Iris pigment epithelial cell (primary cell): ENCODE results near the gene NT5C2.
"Not testable (repeated sequence)": the region's sequence is repeated elsewhere in the genome, so short reads cannot be mapped to it uniquely, and the experiment has no call there.

Source experiments
- DNase-seq: peaks from one replicate; pipeline ENCODE4 v3.0.0-alpha.2; 2011; ENCODE audit warnings: low read depth

The NT5C2 gene

GRCh38 chr10:103193107-103193819, at the start of gene NT5C2:
TSS of gene NT5C2 (minus strand) at chr10:103193272. CDS start at chr10:103174958, 18,314 bp downstream.
- DNase-seq: peak; percentile 82

- peak; percentile 42 for DNase-seq
Observed at GRCh38 chr10:103241262-103242011, 48.4 kb upstream of the NT5C2 start.

GRCh38 chr10:103238506-103239252, 45.6 kb upstream of the NT5C2 start:
- peak; percentile 42 for DNase-seq

GRCh38 chr10:103235775-103236174, 42.7 kb upstream of the NT5C2 start:
- DNase-seq: no peak

GRCh38 chr10:103232772-103233488, 39.9 kb upstream of the NT5C2 start:
- DNase-seq: peak; percentile 92

GRCh38 chr10:103232131-103232673, 39.1 kb upstream of the NT5C2 start:
- no peak for DNase-seq

GRCh38 chr10:103231047-103231551, 38.0 kb upstream of the NT5C2 start:
- DNase-seq: peak; percentile 92

GRCh38 chr10:103227416-103227815, 34.3 kb upstream of the NT5C2 start:
- DNase-seq: peak; percentile 57

- no peak for DNase-seq
Observed at GRCh38 chr10:103225939-103226338, 32.9 kb upstream of the NT5C2 start.

- not testable (repeated sequence) for DNase-seq
Observed at GRCh38 chr10:103224721-103225120, 31.6 kb upstream of the NT5C2 start.

- no peak for DNase-seq
Observed at GRCh38 chr10:103224133-103224532, 31.1 kb upstream of the NT5C2 start.

- DNase-seq: not testable (repeated sequence)
Observed at GRCh38 chr10:103216362-103216761, 23.3 kb upstream of the NT5C2 start.

GRCh38 chr10:103215601-103216000, 22.5 kb upstream of the NT5C2 start:
- no peak for DNase-seq

GRCh38 chr10:103210262-103210661, 17.2 kb upstream of the NT5C2 start:
- not testable (repeated sequence) for DNase-seq

- DNase-seq: not testable (repeated sequence)
Observed at GRCh38 chr10:103207643-103208042, 14.6 kb upstream of the NT5C2 start.

GRCh38 chr10:103207141-103207540, 14.1 kb upstream of the NT5C2 start:
- DNase-seq: no peak

GRCh38 chr10:103206715-103207114, 13.6 kb upstream of the NT5C2 start:
- DNase-seq: not testable (repeated sequence)

GRCh38 chr10:103205401-103205800, 12.3 kb upstream of the NT5C2 start:
- DNase-seq: not testable (repeated sequence)

GRCh38 chr10:103204353-103205255, 11.5 kb upstream of the NT5C2 start:
- DNase-seq: peak; percentile 43

- no peak for DNase-seq
Observed at GRCh38 chr10:103203466-103203865, 10.4 kb upstream of the NT5C2 start.
